AML-193 (cell line): ENCODE results near the gene PRKCA.

Source experiments
- DNase-seq, 2 experiments: peaks; one replicate each; lab custom pipeline; 2025; lab: John Stamatoyannopoulos, UW

Gene PRKCA

DNA sequence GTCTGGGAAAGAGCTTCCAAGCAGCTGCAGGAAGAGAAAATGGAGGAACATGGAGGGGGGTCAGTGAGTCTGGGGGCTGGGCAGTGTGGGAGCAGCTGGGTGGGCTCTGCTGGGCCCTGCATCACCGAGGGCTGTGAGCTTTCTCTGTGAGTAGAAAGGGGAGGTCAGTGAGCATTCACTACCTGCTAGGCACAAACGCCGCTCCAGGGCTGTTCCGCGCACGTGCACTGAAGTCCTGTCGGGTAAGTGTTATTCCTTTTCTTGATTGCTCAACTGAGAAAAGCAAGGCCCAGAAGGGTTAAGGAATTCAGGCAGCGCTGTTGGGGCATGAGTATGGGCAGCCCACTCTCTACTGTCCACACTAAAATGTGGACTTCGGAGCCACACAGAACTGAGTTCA is 537.2 kb downstream of the PRKCA start:
- no peak for DNase-seq

DNA sequence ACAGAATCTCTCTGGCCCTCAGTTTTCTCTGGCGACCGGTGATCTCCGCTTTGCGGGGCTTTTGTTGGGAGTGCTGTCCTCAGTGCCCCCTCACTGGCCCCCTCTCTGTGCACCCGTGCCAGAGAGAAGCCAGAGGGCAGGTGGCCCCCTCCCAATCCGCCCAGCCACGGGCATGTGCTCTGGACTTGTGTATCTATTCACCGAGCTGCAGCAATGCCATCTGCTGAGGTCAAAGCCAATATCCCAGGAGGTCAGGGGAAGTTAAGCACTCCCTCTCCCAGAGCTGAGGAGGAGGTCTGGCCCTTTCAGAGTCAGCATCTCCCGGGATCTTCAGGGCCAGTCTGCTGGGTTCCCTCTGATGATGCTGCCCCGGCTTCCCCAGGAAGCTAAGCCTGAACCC is 537.6 kb downstream of the PRKCA start:
- no peak for DNase-seq

DNA sequence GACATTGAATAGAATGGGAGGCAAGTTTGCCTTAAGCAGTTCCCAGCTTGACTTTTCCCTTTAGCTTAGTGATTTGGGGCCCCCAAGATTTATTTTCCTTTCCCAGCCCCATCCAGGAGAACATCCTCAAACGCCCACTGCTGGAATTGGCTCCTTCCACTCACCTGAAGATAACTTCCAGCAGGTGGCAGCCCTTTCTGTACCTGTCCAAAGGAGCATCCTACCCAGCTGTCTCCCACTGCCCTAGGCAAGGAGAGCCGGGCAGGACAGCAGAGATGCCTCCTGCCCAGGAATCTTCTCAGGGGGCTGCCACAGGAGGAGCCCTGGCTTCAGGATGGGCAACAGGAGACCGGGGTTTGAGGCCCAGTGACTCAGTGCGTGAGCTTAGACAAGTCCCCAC is 538.9 kb downstream of the PRKCA start:
- DNase-seq: no peak

DNA sequence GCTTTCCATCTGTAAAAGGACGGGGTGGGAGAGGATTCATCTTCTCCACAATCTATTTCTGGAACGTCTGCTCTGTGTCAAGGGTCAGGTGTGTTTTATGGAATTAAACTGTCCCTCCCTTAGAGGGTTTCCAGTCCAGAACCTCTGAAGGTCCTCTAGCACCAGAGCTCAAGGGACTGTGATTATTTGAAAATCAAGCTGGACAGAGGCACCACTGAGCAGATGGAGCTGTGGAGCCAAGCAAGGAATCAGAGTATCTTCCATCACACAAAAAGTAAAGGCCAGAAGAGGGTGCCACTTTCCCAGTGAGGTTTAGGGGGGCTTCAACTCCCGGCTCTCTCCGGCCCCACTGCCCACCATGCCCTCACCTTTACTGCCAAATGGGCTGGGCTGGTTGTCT is 539.3 kb downstream of the PRKCA start:
- DNase-seq: no peak

- DNase-seq: no peak
Measured at GRCh38 chr17:66842505-66842904, 540.1 kb downstream of the PRKCA start.

GRCh38 chr17:66842959-66843358 is 540.5 kb downstream of the PRKCA start:
- DNase-seq: no peak

DNA sequence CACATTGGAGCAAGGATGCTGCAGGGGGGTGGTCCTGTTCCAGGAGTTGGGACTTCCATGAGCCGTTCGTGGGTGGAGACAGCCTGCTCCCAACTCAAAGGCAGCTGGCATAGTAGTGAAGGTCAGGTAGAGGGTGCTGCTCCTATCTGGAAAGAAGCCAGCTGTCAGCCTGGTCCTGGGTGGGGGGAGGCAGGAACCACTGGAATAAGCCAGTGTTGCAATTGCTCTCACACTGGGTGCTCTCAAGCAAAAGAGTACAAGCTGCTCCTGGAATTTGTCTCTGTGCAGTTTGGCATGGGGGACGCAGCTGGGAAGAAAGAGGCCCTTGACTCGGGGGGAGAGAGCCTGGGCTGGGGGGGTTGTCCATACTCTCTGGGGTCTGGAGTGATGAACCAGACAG is 541.2 kb downstream of the PRKCA start:
- no peak for DNase-seq

- DNase-seq: no peak
Measured at GRCh38 chr17:66847704-66848103, 545.3 kb downstream of the PRKCA start.

- no peak for DNase-seq
Measured at GRCh38 chr17:66848496-66848895, 546.1 kb downstream of the PRKCA start.

DNA sequence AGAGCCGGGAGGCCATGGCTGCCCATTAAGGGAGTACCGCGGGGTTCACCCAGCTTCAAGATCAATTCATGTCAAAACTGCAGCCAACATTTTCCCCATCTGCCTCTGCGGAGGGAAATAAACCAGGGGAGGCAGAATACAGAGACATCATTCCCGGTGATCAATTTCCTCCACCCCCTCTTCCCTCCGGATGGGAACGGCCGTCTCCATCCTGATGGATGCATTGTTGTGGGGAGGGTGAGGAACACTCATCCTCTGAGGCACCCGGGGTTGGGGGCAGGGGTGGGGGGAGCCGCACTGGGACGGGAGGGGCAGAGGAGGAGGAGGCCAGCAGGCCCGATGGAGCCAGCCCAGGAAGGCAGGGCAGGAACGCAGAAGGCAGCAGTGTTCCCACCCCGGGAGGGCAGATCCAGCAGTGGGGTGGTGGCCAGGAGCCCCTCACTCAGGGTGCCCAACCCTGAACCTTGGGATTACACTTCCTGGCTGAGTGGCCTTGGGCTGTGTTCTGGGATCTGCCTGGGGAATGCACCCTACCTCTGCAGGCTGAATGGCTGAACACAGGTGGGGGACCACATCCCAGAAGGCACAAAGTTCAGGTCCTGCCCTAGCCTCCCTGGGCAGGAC is 546.7 kb downstream of the PRKCA start:
- no peak for DNase-seq

GRCh38 chr17:66849851-66850580 is 547.6 kb downstream of the PRKCA start:
- DNase-seq: no peak

- no peak for DNase-seq
Measured at GRCh38 chr17:66850692-66851091, 548.3 kb downstream of the PRKCA start.

DNA sequence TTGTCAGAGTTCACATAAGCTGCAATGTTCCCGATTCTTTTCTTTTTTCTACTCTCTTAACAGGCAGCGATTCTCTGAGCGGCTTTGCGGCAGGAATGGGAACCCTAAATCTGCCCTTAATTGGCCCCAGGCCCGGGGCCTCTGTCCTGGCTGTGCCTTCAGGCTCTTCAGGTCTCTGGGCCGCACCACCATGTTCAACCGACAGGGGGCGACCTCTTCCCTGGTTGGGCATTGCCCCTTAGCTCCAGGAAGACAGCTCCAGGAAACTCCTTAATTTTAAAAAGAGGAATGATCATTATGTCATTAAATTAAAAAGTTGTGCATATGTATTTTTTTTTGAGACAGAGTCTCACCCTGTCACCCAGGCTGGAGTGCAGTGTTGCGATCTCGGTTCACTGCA is 552.8 kb downstream of the PRKCA start:
- peak; percentile 10 to 36 for DNase-seq

DNA sequence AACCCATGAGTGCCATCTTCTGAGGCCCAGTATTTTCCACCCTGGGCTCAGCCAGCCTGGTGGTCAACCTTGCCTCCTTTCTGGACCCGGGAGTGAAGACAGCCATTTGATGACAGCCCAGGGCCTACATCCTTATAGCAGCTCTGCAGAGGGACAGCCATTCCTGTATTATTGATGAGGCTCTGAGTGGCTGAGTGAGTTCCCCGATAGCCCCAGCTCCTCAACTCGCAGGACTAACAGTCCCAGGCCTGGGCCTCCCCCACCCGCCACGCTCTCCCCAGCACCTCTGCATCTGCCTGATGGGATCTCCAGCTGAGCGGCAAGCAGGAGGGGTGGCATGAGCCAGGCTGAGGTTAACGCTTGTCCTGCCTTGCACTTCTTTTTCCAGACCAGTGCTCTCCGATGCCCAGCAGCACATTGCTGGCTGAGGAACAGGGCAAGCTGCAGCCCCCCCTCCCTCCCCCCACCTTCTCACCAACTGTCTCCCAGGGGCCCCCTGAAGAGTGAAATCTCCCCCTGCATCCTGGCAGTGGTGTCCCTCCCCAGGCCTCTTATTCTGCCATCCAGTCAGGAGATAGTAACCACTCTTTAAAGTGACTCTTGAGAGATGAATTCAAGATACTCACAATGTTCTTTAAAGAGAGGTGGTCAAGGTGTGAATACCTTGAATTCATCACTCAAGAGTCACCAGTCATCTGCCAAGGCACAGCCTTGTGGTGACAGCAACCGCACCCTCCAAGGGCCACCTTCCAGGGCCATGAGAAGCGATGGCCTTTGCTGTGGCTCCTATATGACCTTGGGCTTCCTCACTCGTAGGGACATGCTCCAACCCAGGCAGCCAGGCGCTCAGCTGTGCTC is 556.0 kb downstream of the PRKCA start:
- no peak for DNase-seq

DNA sequence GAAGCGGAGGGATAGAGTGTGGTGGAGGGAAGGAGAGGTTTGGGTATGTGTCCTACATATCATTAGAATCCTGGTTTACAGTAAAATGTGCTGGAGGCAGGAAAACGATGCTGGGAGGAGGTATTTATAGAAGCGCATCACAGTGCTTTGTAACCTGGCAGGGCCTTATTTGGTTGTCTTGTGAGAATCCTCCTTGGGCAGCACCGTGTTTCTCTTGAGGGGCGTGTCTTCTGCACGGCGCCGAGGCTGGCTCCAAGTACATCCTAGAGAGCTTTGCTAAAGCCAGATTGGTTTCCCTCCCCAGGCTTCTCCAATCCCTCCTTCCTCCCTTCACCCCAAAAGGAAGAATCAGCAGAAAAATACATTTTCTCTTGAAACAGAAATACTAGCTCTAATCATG is 556.9 kb downstream of the PRKCA start:
- no peak for DNase-seq

- no peak for DNase-seq
Measured at GRCh38 chr17:66860204-66860603, 557.8 kb downstream of the PRKCA start.
